Upper lobe of left lung (tissue), 6 donors: ENCODE results near the gene TBX1. TPM values are rescaled to one million over a fixed set of nuclear protein-coding genes. Genes with fewer than 3 reads are reported as not detected.

Experiments
- ATAC-seq, 2 donors: fragments of 200-7000 bp; cut with Tn5 transposase; one replicate each; pipeline ENCODE4 v1.9.1; 2022; ENCODE audit warnings: mild to moderate bottlenecking in 2 of 2, moderate library complexity in 2 of 2; ENCODE audit not compliant: low FRiP score in 2 of 2
- DNase-seq, 2 donors: peaks; one replicate each; pipeline ENCODE4 v3.0.0-alpha.2; 2019 to 2020
- H3K27ac ChIP-seq, 4 donors: fragments of 200-600 bp; sonication (generic); one replicate each; pipeline ENCODE4 v1.5.1; 2016 to 2019
- H3K27me3 ChIP-seq, 4 donors: fragments of 200-600 bp; sonication (generic); one replicate each; pipeline ENCODE4 v1.5.1; 2017 to 2019
- H3K36me3 ChIP-seq, 4 donors: fragments of 200-600 bp; sonication (generic); one replicate each; pipeline ENCODE4 v1.5.1; 2016 to 2019
- H3K4me1 ChIP-seq, 4 donors: fragments of 200-600 bp; sonication (generic); one replicate each; pipeline ENCODE4 v1.5.1; 2018 to 2019
- H3K4me3 ChIP-seq, 4 donors: fragments of 200-600 bp; sonication (generic); one replicate each; pipeline ENCODE4 v1.5.1; 2017 to 2019; ENCODE audit warnings: mild to moderate bottlenecking in 2 of 4, moderate library complexity in 1 of 4
- H3K9me3 ChIP-seq, 4 donors: fragments of 200-600 bp; sonication (generic); one replicate each; pipeline ENCODE4 v1.5.1; 2018 to 2019
- EP300 ChIP-seq, 4 donors: sonication (generic); formaldehyde crosslinking; IDR thresholded peaks; one replicate each; pipeline ENCODE4 v1.5.1; 2017; ENCODE audit warnings: antibody characterized with exemption in 4 of 4, control low read depth in 2 of 4
- POLR2A ChIP-seq, 4 donors: fragments of 450-650 bp; IDR thresholded peaks; one replicate each; pipeline ENCODE4 v1.5.1; 2016 to 2017; ENCODE audit warnings: antibody characterized with exemption in 4 of 4, mild to moderate bottlenecking in 2 of 4
- POLR2AphosphoS5 ChIP-seq, 2 donors: sonication (generic); formaldehyde crosslinking; IDR thresholded peaks; one replicate each; pipeline ENCODE4 v1.5.1; 2017; ENCODE audit warnings: antibody characterized with exemption in 2 of 2
- WGBS, 2 donors: methylation state at CpG; one replicate each; pipeline ENCODE4 v1.1.5; 2017 to 2018; 5-methylcytosine and 5-hydroxymethylcytosine counted together
- total RNA-seq, 6 donors: library from RNA; depleted of rRNA in 4 of 6; stranded (reverse); fragments of >200 nt in 4 of 6; gene quantifications; one replicate each; pipeline versions ENCODE4 v1.1.0 to v1.2.1, GENCODE V29; 2016 to 2021
- TF ChIP-seq, protein P1 (sequence below), 6 experiments: fragments of 450-650 bp in 4 of 6; fragments of 200-600 bp in 2 of 6; sonication (generic) in 2 of 6; IDR thresholded peaks; one replicate each; pipeline ENCODE4 v1.5.1; 2016 to 2019; ENCODE audit warnings: antibody characterized with exemption in 6 of 6
- donor health status: DM: no; HTN: no; CAD: no; lungs with moderate emphysema.
- donor health status: DM: no; HTN: yes; CAD: no; lungs with severe emphysema.

Gene TBX1
- total RNA-seq, 6 donors from 2014 or later, result 1.0 to 12.2 (median 5.4) TPM

DNA sequence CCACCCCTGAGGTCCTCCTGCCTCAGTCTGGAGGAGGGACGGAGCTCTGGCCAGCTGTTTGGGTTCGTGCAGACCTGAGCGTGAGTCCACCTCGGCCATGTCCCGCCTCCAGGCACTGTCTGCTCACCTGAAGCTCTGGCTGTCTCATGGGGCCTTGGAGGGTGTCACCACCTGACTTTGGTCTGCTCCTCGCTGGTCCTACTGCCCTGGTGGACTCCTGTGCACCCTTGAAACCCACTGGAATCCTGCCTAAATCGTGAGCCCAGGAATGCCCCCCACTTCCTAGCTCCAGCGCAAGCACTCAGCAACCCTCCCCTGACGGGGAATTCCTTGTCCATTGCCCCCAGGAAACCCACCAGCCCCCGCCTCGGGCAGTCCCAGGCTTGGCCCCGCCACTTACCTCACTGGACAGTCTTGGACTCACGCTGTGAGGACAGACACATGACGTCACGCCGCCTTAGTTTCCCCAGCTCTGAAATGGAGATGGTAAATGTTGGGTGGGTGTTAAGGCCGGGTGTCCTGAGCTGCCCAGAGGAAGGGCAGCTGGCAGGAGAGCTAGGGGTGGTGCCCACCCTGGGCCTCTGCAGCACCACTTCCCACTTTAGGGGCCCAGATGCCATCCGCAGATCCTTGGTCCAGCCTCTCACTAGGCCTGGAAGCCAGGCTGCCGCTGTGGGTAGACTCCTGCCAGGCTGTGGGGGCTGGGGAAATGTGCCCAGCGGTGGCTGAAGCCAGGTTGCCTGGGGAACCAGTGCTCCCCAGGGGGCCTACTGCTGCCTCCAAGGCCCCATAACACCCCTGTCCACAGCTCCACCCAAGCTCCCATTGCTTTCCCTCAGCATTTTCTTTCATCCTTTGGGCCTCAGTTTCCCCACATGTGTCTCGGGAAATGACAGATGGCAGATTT, 18.2 kb upstream of the TBX1 start:
- Histone ChIP-seq H3K36me3 (no peaks in the 10 kb centered on the region), H3K9me3 (no peaks in the 10 kb centered on the region), H3K4me1 (no peaks in the 10 kb centered on the region), H3K27me3 (no peaks in the 10 kb centered on the region), H3K4me3 (no peak overlapping the region), H3K27ac (no peak overlapping the region)
- DNase-seq, result peak in 1 of 2 donors; percentile 40
- ATAC-seq, result no peak
- TF ChIP-seq, protein P1, sequence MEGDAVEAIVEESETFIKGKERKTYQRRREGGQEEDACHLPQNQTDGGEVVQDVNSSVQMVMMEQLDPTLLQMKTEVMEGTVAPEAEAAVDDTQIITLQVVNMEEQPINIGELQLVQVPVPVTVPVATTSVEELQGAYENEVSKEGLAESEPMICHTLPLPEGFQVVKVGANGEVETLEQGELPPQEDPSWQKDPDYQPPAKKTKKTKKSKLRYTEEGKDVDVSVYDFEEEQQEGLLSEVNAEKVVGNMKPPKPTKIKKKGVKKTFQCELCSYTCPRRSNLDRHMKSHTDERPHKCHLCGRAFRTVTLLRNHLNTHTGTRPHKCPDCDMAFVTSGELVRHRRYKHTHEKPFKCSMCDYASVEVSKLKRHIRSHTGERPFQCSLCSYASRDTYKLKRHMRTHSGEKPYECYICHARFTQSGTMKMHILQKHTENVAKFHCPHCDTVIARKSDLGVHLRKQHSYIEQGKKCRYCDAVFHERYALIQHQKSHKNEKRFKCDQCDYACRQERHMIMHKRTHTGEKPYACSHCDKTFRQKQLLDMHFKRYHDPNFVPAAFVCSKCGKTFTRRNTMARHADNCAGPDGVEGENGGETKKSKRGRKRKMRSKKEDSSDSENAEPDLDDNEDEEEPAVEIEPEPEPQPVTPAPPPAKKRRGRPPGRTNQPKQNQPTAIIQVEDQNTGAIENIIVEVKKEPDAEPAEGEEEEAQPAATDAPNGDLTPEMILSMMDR (IDR thresholded peaks at IDR 0.05), result no peak
- TF ChIP-seq POLR2AphosphoS5 (IDR thresholded peaks at IDR 0.05), result no peak
- no peak for TF ChIP-seq EP300 (IDR thresholded peaks at IDR 0.05)
- no peak for TF ChIP-seq POLR2A (IDR thresholded peaks at IDR 0.05)
- 91% methylated on average over 13 to 21 of the region's 21 CpGs for WGBS, 2 donors

DNA sequence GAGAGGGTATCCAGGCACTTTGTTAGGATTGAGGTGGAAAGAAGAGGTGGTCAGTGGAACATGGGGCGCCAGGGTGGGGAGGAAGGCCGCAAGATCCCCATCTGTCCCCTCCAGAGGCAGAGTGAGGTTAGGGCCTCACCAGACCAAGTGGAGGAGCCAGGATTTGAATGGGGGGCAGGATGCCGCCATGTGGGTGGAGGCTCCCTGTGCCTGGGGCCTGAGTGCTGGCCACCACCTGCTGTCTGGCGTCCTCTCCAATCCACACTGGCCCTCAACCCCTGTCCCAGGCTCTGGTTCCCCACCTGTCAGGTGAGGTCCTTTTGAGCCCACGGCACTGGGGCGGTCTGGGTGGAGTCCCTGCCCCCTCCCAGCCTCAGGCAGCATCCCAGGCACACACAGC, 17.5 kb upstream of the TBX1 start:
- H3K36me3 ChIP-seq, result no peaks in the 10 kb centered on the region
- WGBS, 2 donors, result 95 to 98% methylated on average over 3 to 6 of the region's 6 CpGs
- no peak for TF ChIP-seq POLR2A (IDR thresholded peaks at IDR 0.05)
- TF ChIP-seq POLR2AphosphoS5 (IDR thresholded peaks at IDR 0.05), result no peak
- H3K27me3 ChIP-seq, result no peaks in the 10 kb centered on the region
- no peak overlapping the region for H3K27ac ChIP-seq
- H3K4me3 ChIP-seq, result no peak overlapping the region
- DNase-seq (no peak), ATAC-seq (no peak)
- no peaks in the 10 kb centered on the region for H3K9me3 ChIP-seq
- no peaks in the 10 kb centered on the region for H3K4me1 ChIP-seq

DNA sequence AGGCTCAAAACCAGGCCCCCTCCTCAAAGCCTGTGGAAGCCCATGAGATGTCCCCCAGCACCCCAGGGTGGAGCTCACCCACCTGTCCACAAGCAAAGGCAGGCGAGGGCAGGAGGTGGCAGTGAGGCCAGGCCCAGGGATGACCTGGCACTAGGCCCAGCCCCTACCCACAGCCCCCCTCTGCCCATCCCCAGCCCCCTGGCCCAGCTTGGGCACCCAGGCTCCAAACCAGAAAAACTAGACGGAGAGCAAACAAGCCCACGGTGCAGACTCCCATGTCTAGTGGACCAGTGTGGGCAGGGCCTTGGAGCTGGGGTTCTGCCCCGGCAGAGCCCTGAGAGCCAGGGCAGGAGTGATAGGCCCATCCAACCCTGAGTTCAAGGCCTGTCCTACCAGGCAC, 16.9 kb upstream of the TBX1 start:
- no peak overlapping the region for H3K4me3 ChIP-seq
- H3K4me1 ChIP-seq, result no peaks in the 10 kb centered on the region
- 82% methylated on average over 4 of the region's 4 CpGs; no CpG with 5 or more reads in 1 of the 2 donors for WGBS, 2 donors
- ATAC-seq (no peak), DNase-seq (peak in 1 of 2 donors; percentile 68)
- H3K36me3 ChIP-seq, result no peaks in the 10 kb centered on the region
- H3K27me3 ChIP-seq, result no peaks in the 10 kb centered on the region
- TF ChIP-seq POLR2A (IDR thresholded peaks at IDR 0.05) (no peak), POLR2AphosphoS5 (IDR thresholded peaks at IDR 0.05) (no peak), EP300 (IDR thresholded peaks at IDR 0.05) (no peak)
- TF ChIP-seq, protein P1 (IDR thresholded peaks at IDR 0.05), result no peak
- no peaks in the 10 kb centered on the region for H3K9me3 ChIP-seq
- H3K27ac ChIP-seq, result no peak overlapping the region

DNA sequence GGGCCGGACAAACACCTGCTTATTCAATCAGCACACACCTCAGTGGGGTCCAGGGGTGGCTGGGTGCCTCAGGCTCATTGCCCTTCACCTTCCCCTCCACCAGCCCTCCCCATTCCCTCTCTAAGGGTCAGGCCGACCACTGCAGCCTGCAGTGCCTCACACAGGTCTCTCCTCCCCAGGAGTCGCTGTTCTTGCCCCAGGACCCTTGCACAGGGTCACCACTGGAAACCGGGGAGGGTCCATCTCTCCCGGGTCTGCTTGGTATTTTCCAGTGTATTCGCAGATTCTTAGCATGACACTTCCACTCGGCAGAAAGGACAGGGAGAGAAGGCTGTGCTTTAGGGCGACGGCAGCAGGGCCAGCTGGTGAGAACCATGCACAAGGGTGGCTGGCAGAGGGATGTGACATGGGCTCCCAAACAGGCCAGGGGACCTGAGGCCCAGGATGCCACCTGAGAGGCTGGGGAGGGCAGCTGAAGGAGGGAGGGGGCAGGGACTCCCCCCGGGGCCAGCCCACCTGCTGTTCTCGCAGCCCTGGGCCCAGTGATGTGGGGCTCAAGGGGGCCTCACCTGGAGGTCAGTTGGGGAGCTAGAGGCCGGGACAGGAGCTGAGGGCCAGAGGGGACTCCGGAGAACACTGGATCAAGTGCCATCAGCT, 16.1 kb upstream of the TBX1 start:
- DNase-seq (peak in 1 of 2 donors; percentile 28), ATAC-seq (no peak)
- no peak overlapping the region for H3K4me3 ChIP-seq
- no peaks in the 10 kb centered on the region for H3K9me3 ChIP-seq
- no peaks in the 10 kb centered on the region for H3K4me1 ChIP-seq
- no peak overlapping the region for H3K27ac ChIP-seq
- TF ChIP-seq POLR2A (IDR thresholded peaks at IDR 0.05), result no peak
- WGBS, 2 donors, result 89 to 90% methylated on average over 9 to 13 of the region's 13 CpGs
- H3K27me3 ChIP-seq, result no peaks in the 10 kb centered on the region
- no peaks in the 10 kb centered on the region for H3K36me3 ChIP-seq

DNA sequence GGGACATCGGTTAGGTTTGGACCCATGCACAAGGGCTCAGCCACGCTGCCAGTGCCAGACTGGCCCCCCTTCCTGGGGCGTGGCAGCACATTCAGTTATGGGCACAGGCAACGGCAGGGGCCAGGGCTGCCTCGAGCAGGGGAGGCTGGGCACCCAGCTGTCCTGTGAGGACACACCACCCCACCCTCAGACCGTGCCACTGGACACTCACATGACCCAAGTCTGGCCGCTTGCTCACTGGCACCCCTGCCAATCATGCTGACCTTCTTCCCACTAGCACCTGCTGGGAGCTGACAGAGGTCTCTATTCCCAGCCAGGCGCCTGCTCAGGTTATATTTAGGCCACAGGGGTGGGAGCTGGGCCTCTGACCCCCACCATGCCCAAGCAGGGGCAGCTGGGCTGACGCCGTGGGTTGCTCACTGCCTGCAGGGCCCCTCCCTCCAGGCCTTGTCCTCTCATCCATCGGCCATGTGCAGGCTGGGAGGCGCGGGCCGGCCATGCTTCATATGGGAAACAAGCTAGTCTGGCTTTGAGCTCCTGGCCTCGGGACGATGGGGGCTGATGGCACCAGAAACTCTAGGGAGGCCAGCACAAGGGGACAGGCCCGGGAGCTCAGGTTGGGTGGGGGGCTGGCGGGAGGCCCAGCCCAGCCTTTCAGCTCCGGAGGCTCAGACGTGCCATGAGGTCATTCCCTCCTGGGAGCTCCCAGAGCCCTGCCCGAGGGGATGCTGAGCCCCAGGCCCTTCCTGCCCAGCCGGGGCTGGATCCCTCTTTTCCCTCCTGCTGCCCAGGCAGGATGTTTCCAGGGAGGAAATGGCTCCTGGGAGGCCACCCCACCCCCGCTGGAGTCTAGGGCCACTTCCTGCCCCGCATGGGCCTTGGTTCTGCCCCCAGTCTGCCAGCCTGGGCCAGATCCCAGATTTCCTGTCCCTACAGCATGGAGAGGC, 15.2 kb upstream of the TBX1 start:
- Histone ChIP-seq H3K4me3 (no peak overlapping the region), H3K4me1 (no peaks in the 10 kb centered on the region), H3K36me3 (no peaks in the 10 kb centered on the region), H3K27ac (no peak overlapping the region), H3K27me3 (no peaks in the 10 kb centered on the region), H3K9me3 (no peaks in the 10 kb centered on the region)
- ATAC-seq (no peak), DNase-seq (peak in 1 of 2 donors; percentile 82)
- 57 to 77% methylated on average over 10 to 23 of the region's 24 CpGs for WGBS, 2 donors
- TF ChIP-seq EP300 (IDR thresholded peaks at IDR 0.05) (no peak), POLR2AphosphoS5 (IDR thresholded peaks at IDR 0.05) (no peak), POLR2A (IDR thresholded peaks at IDR 0.05) (no peak)
- TF ChIP-seq, protein P1 (IDR thresholded peaks at IDR 0.05), result no peak
